Hematopoietic multipotent progenitor cell treated with erythropoietin and hydrocortisone succinate and interleukin-3 and kit ligand, for 6 days (in vitro differentiated cells): ENCODE data around the gene TMEM190.

Source experiments
- DNase-seq: peaks from one replicate; pipeline ENCODE4 v3.0.0-alpha.2; 2015

The TMEM190 gene

GRCh38 chr19:55424518-55424917 lies 47.9 kb downstream of the TMEM190 start:
- no peak for DNase-seq

GRCh38 chr19:55426042-55426441 lies 49.4 kb downstream of the TMEM190 start:
- DNase-seq: no peak
